WTC11 (cell line): Measurements from ENCODE around the gene EFCAB12. TPM values are rescaled to one million over a fixed set of nuclear protein-coding genes. Genes with fewer than 3 reads are reported as not detected.

Source experiments
- ATAC-seq: fragments of 200-7000 bp; cut with Tn5 transposase; 2 replicates; pipeline ENCODE4 v1.10.0; 2021; ENCODE audit warnings: mild to moderate bottlenecking, moderate library complexity
- CTCF ChIA-PET: fragments of 300-600 bp; sonication (Branson Sonifier 250); formaldehyde crosslinking; loops from one replicate; lab custom pipeline; 2021; ENCODE audit warnings: antibody characterized with exemption; lab: Charles Lee
- POLR2A ChIA-PET: fragments of 350-600 bp; sonication (Branson Sonifier 250); formaldehyde crosslinking; loops from one replicate; lab custom pipeline; 2021; ENCODE audit warnings: antibody characterized with exemption; lab: Charles Lee
- DNase-seq: peaks from one replicate; pipeline ENCODE4 v3.0.0; 2021; ENCODE audit warnings: low spot score
- H3K27ac Mint-ChIP-seq: 2 replicates; pipeline ENCODE4 v1.8.0; 2021; ENCODE audit warnings: mixed read lengths
- H3K27me3 Mint-ChIP-seq: 2 replicates; pipeline ENCODE4 v1.8.0; 2021; ENCODE audit warnings: low read depth, mild to moderate bottlenecking, moderate library complexity, mixed read lengths
- H3K36me3 Mint-ChIP-seq: 2 replicates; pipeline ENCODE4 v1.8.0; 2021; ENCODE audit warnings: mixed read lengths
- H3K4me1 Mint-ChIP-seq: 2 replicates; pipeline ENCODE4 v1.8.0; 2022; ENCODE audit warnings: mixed read lengths
- H3K4me3 Mint-ChIP-seq: 2 replicates; pipeline ENCODE4 v1.8.0; 2021; ENCODE audit warnings: mild to moderate bottlenecking, moderate library complexity, mixed read lengths
- H3K9me3 Mint-ChIP-seq: 2 replicates; pipeline ENCODE4 v1.8.0; 2021; ENCODE audit warnings: mixed read lengths
- CREM ChIP-seq: sonication (generic); formaldehyde crosslinking; IDR thresholded peaks from 2 replicates; pipeline ENCODE4 v1.8.1; 2022; ENCODE audit warnings: mild to moderate bottlenecking, missing genetic modification reagents, moderate library complexity
- ERG ChIP-seq: fragments of 250-450 bp; sonication (Bioruptor Pico); IDR thresholded peaks from 2 replicates; pipeline ENCODE4 v1.8.0; 2021; ENCODE audit warnings: mild to moderate bottlenecking
- ETV6 ChIP-seq: sonication (generic); formaldehyde crosslinking; IDR thresholded peaks from 2 replicates; pipeline ENCODE4 v1.8.1; 2022; ENCODE audit warnings: mild to moderate bottlenecking, missing genetic modification reagents
- GTF2I ChIP-seq: fragments of 250-450 bp; sonication (Bioruptor Pico); conservative IDR thresholded peaks from 2 replicates; pipeline ENCODE4 v1.4.0; 2021; ENCODE audit warnings: mild to moderate bottlenecking
- IRF1 ChIP-seq: sonication (generic); formaldehyde crosslinking; IDR thresholded peaks from 2 replicates; pipeline ENCODE4 v1.8.0; 2023; ENCODE audit warnings: missing genetic modification reagents
- IRF2 ChIP-seq: sonication (generic); formaldehyde crosslinking; IDR thresholded peaks from 2 replicates; pipeline ENCODE4 v1.8.0; 2022; ENCODE audit warnings: low read depth, missing genetic modification reagents, borderline replicate concordance
- KAT7 ChIP-seq: sonication (generic); formaldehyde crosslinking; IDR thresholded peaks from 2 replicates; pipeline ENCODE4 v1.8.1; 2023; ENCODE audit warnings: missing genetic modification reagents, mild to moderate bottlenecking, borderline replicate concordance
- MXD4 ChIP-seq: fragments of 250-450 bp; sonication (Bioruptor Pico); IDR thresholded peaks from 2 replicates; pipeline ENCODE4 v1.8.0; 2021; ENCODE audit warnings: mild to moderate bottlenecking, moderate library complexity, borderline replicate concordance
- NR3C1 ChIP-seq: sonication (generic); formaldehyde crosslinking; conservative IDR thresholded peaks from 2 replicates; pipeline ENCODE4 v1.8.1; 2023; ENCODE audit warnings: low read depth, mild to moderate bottlenecking, missing genetic modification reagents
- RELA ChIP-seq: sonication (generic); formaldehyde crosslinking; IDR thresholded peaks from 2 replicates; pipeline ENCODE4 v1.8.1; 2022; ENCODE audit warnings: missing genetic modification reagents, mild to moderate bottlenecking, borderline replicate concordance
- USF2 ChIP-seq: sonication (generic); formaldehyde crosslinking; IDR thresholded peaks from 2 replicates; pipeline ENCODE4 v1.8.1; 2023; ENCODE audit warnings: mild to moderate bottlenecking, missing genetic modification reagents, moderate library complexity
- ZNF396 ChIP-seq: fragments of 250-450 bp; sonication (Bioruptor Pico); IDR thresholded peaks from 2 replicates; pipeline ENCODE4 v1.8.0; 2021; ENCODE audit warnings: mild to moderate bottlenecking, moderate library complexity, borderline replicate concordance
- ZNF423 ChIP-seq: fragments of 250-450 bp; sonication (Bioruptor Pico); IDR thresholded peaks from 2 replicates; pipeline ENCODE4 v2.1.2; 2022; ENCODE audit warnings: mild to moderate bottlenecking, moderate library complexity
- total RNA-seq: library from RNA; stranded (reverse); gene quantifications from 3 replicates; pipeline ENCODE4 v1.2.3, GENCODE V29; 2021
- TF ChIP-seq, protein P1 (sequence below): sonication (generic); formaldehyde crosslinking; IDR thresholded peaks from 2 replicates; pipeline ENCODE4 v1.8.1; 2023; ENCODE audit warnings: mild to moderate bottlenecking, missing genetic modification reagents, borderline replicate concordance
- TF ChIP-seq, protein P2 (sequence below): sonication (generic); formaldehyde crosslinking; IDR thresholded peaks from 2 replicates; pipeline ENCODE4 v1.8.0; 2022; ENCODE audit warnings: mild to moderate bottlenecking, missing genetic modification reagents
- TF ChIP-seq, protein P3 (sequence below): sonication (generic); formaldehyde crosslinking; IDR thresholded peaks from 2 replicates; pipeline ENCODE4 v1.8.1; 2022; ENCODE audit warnings: low read depth, missing genetic modification reagents, borderline replicate concordance
- TF ChIP-seq, protein P4 (sequence below): sonication (generic); formaldehyde crosslinking; IDR thresholded peaks from 2 replicates; pipeline ENCODE4 v1.8.1; 2022; ENCODE audit warnings: low read depth, mild to moderate bottlenecking, moderate library complexity, missing genetic modification reagents, borderline replicate concordance
- TF ChIP-seq, protein P5 (sequence below): sonication (generic); formaldehyde crosslinking; IDR thresholded peaks from 2 replicates; pipeline ENCODE4 v1.8.0; 2022; ENCODE audit warnings: missing genetic modification reagents
- TF ChIP-seq, protein P6 (sequence below): fragments of 250-450 bp; sonication (Bioruptor Pico); IDR thresholded peaks from 2 replicates; pipeline ENCODE4 v1.9.0; 2021; ENCODE audit warnings: mild to moderate bottlenecking, borderline replicate concordance

EFCAB12 gene
- total RNA-seq, 1 experiment from 2014 or later, result 0.20 TPM

GRCh38 chr3:129432671-129433070, 4.2 kb upstream of the EFCAB12 start:
- no peak for ATAC-seq
- DNase-seq, result no peak
- no peak overlapping the region for H3K27ac Mint-ChIP-seq
- TF ChIP-seq, protein P1, sequence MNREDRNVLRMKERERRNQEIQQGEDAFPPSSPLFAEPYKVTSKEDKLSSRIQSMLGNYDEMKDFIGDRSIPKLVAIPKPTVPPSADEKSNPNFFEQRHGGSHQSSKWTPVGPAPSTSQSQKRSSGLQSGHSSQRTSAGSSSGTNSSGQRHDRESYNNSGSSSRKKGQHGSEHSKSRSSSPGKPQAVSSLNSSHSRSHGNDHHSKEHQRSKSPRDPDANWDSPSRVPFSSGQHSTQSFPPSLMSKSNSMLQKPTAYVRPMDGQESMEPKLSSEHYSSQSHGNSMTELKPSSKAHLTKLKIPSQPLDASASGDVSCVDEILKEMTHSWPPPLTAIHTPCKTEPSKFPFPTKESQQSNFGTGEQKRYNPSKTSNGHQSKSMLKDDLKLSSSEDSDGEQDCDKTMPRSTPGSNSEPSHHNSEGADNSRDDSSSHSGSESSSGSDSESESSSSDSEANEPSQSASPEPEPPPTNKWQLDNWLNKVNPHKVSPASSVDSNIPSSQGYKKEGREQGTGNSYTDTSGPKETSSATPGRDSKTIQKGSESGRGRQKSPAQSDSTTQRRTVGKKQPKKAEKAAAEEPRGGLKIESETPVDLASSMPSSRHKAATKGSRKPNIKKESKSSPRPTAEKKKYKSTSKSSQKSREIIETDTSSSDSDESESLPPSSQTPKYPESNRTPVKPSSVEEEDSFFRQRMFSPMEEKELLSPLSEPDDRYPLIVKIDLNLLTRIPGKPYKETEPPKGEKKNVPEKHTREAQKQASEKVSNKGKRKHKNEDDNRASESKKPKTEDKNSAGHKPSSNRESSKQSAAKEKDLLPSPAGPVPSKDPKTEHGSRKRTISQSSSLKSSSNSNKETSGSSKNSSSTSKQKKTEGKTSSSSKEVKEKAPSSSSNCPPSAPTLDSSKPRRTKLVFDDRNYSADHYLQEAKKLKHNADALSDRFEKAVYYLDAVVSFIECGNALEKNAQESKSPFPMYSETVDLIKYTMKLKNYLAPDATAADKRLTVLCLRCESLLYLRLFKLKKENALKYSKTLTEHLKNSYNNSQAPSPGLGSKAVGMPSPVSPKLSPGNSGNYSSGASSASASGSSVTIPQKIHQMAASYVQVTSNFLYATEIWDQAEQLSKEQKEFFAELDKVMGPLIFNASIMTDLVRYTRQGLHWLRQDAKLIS, result no peak
- TF ChIP-seq CREM (CRISPR knock-in tag) (no peak), ZNF423 (CRISPR knock-in tag) (no peak), IRF1 (CRISPR knock-in tag) (no peak), MXD4 (CRISPR knock-in tag) (no peak), RELA (CRISPR knock-in tag) (no peak), ETV6 (CRISPR knock-in tag) (no peak), USF2 (CRISPR knock-in tag) (no peak), GTF2I (CRISPR knock-in tag) (no peak), ERG (no peak), KAT7 (no peak), IRF2 (no peak), ZNF396 (no peak), NR3C1 (no peak)
- TF ChIP-seq, protein P2, sequence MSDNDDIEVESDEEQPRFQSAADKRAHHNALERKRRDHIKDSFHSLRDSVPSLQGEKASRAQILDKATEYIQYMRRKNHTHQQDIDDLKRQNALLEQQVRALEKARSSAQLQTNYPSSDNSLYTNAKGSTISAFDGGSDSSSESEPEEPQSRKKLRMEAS (CRISPR knock-in tag), result no peak
- TF ChIP-seq, protein P3, sequence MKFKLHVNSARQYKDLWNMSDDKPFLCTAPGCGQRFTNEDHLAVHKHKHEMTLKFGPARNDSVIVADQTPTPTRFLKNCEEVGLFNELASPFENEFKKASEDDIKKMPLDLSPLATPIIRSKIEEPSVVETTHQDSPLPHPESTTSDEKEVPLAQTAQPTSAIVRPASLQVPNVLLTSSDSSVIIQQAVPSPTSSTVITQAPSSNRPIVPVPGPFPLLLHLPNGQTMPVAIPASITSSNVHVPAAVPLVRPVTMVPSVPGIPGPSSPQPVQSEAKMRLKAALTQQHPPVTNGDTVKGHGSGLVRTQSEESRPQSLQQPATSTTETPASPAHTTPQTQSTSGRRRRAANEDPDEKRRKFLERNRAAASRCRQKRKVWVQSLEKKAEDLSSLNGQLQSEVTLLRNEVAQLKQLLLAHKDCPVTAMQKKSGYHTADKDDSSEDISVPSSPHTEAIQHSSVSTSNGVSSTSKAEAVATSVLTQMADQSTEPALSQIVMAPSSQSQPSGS (CRISPR knock-in tag), result no peak
- TF ChIP-seq, protein P4, sequence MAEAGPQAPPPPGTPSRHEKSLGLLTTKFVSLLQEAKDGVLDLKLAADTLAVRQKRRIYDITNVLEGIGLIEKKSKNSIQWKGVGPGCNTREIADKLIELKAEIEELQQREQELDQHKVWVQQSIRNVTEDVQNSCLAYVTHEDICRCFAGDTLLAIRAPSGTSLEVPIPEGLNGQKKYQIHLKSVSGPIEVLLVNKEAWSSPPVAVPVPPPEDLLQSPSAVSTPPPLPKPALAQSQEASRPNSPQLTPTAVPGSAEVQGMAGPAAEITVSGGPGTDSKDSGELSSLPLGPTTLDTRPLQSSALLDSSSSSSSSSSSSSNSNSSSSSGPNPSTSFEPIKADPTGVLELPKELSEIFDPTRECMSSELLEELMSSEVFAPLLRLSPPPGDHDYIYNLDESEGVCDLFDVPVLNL (CRISPR knock-in tag), result no peak
- TF ChIP-seq, protein P5, sequence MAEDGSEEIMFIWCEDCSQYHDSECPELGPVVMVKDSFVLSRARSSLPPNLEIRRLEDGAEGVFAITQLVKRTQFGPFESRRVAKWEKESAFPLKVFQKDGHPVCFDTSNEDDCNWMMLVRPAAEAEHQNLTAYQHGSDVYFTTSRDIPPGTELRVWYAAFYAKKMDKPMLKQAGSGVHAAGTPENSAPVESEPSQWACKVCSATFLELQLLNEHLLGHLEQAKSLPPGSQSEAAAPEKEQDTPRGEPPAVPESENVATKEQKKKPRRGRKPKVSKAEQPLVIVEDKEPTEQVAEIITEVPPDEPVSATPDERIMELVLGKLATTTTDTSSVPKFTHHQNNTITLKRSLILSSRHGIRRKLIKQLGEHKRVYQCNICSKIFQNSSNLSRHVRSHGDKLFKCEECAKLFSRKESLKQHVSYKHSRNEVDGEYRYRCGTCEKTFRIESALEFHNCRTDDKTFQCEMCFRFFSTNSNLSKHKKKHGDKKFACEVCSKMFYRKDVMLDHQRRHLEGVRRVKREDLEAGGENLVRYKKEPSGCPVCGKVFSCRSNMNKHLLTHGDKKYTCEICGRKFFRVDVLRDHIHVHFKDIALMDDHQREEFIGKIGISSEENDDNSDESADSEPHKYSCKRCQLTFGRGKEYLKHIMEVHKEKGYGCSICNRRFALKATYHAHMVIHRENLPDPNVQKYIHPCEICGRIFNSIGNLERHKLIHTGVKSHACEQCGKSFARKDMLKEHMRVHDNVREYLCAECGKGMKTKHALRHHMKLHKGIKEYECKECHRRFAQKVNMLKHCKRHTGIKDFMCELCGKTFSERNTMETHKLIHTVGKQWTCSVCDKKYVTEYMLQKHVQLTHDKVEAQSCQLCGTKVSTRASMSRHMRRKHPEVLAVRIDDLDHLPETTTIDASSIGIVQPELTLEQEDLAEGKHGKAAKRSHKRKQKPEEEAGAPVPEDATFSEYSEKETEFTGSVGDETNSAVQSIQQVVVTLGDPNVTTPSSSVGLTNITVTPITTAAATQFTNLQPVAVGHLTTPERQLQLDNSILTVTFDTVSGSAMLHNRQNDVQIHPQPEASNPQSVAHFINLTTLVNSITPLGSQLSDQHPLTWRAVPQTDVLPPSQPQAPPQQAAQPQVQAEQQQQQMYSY (CRISPR knock-in tag), result no peak
- TF ChIP-seq, protein P6, sequence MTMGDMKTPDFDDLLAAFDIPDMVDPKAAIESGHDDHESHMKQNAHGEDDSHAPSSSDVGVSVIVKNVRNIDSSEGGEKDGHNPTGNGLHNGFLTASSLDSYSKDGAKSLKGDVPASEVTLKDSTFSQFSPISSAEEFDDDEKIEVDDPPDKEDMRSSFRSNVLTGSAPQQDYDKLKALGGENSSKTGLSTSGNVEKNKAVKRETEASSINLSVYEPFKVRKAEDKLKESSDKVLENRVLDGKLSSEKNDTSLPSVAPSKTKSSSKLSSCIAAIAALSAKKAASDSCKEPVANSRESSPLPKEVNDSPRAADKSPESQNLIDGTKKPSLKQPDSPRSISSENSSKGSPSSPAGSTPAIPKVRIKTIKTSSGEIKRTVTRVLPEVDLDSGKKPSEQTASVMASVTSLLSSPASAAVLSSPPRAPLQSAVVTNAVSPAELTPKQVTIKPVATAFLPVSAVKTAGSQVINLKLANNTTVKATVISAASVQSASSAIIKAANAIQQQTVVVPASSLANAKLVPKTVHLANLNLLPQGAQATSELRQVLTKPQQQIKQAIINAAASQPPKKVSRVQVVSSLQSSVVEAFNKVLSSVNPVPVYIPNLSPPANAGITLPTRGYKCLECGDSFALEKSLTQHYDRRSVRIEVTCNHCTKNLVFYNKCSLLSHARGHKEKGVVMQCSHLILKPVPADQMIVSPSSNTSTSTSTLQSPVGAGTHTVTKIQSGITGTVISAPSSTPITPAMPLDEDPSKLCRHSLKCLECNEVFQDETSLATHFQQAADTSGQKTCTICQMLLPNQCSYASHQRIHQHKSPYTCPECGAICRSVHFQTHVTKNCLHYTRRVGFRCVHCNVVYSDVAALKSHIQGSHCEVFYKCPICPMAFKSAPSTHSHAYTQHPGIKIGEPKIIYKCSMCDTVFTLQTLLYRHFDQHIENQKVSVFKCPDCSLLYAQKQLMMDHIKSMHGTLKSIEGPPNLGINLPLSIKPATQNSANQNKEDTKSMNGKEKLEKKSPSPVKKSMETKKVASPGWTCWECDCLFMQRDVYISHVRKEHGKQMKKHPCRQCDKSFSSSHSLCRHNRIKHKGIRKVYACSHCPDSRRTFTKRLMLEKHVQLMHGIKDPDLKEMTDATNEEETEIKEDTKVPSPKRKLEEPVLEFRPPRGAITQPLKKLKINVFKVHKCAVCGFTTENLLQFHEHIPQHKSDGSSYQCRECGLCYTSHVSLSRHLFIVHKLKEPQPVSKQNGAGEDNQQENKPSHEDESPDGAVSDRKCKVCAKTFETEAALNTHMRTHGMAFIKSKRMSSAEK (CRISPR knock-in tag), result no peak
- no peak overlapping the region for H3K4me3 Mint-ChIP-seq
- ChIA-PET POLR2A (no interaction called here), CTCF (no interaction called here)
- H3K36me3 Mint-ChIP-seq, result peaks cover 62% of the 10 kb centered on the region
- peaks cover 19% of the 10 kb centered on the region for H3K4me1 Mint-ChIP-seq
- H3K9me3 Mint-ChIP-seq, result no peaks in the 10 kb centered on the region
- peaks cover 8% of the 10 kb centered on the region for H3K27me3 Mint-ChIP-seq
